GM19099 (cell line): ENCODE measurements around the gene GRIN2D.

Source experiments
- POLR2A ChIP-seq: IDR thresholded peaks from 3 replicates; pipeline ENCODE4 v1.6.1; 2011; ENCODE audit warnings: low read depth; ENCODE audit not compliant: insufficient read length; ENCODE audit errors: extremely low read depth

Gene GRIN2D

GRCh38 chr19:48405010-48405659 lies 11.7 kb downstream of the GRIN2D start:
- no peak for TF ChIP-seq POLR2A

GRCh38 chr19:48405850-48406249 lies 12.4 kb downstream of the GRIN2D start:
- no peak for TF ChIP-seq POLR2A

GRCh38 chr19:48413879-48414587 lies 20.6 kb downstream of the GRIN2D start:
- TF ChIP-seq POLR2A = no peak

- TF ChIP-seq POLR2A = no peak
Observed at GRCh38 chr19:48415395-48415794, 21.9 kb downstream of the GRIN2D start.

GRCh38 chr19:48415806-48416221 lies 22.3 kb downstream of the GRIN2D start:
- no peak for TF ChIP-seq POLR2A

GRCh38 chr19:48417421-48417820 lies 24.0 kb downstream of the GRIN2D start:
- no peak for TF ChIP-seq POLR2A

- no peak for TF ChIP-seq POLR2A
Observed at GRCh38 chr19:48418317-48419064, 25.0 kb downstream of the GRIN2D start.

- TF ChIP-seq POLR2A = no peak
Observed at GRCh38 chr19:48419158-48419920, 25.9 kb downstream of the GRIN2D start.

GRCh38 chr19:48421548-48421947 lies 28.1 kb downstream of the GRIN2D start:
- no peak for TF ChIP-seq POLR2A

- no peak for TF ChIP-seq POLR2A
Observed at GRCh38 chr19:48424694-48425219, 31.3 kb downstream of the GRIN2D start.

- no peak for TF ChIP-seq POLR2A
Observed at GRCh38 chr19:48428670-48429069, 35.2 kb downstream of the GRIN2D start.

- no peak for TF ChIP-seq POLR2A
Observed at GRCh38 chr19:48433337-48433736, 39.9 kb downstream of the GRIN2D start.

GRCh38 chr19:48436586-48436985 lies 43.1 kb downstream of the GRIN2D start:
- TF ChIP-seq POLR2A = no peak

- no peak for TF ChIP-seq POLR2A
Observed at GRCh38 chr19:48441360-48442050, 48.0 kb downstream of the GRIN2D start.
